Astrocyte of the cerebellum (primary cell): ENCODE results near the gene GPM6B.

ENCODE experiments used
- DNase-seq: peaks from one replicate; pipeline ENCODE4 v3.0.0-alpha.2; 2011; ENCODE audit warnings: low read depth
- H3K4me3 ChIP-seq: 2 replicates; pipeline ENCODE4 v1.5.1; 2011; ENCODE audit warnings: mild to moderate bottlenecking, low read depth, low read length, moderate library complexity
- CTCF ChIP-seq: IDR thresholded peaks from 2 replicates; pipeline ENCODE4 v1.5.1; 2012; ENCODE audit warnings: low read length, low read depth, moderate library complexity, mild to moderate bottlenecking; ENCODE audit errors: missing control alignments
- in situ Hi-C: cut with HindIII; loops from 2 replicates; pipeline ENCODE4 v1.10.0; 2017; ENCODE audit warnings: low sequenced_read_pairs

Gene GPM6B

GRCh38 chrX:13776387-13776786, 40.5 kb downstream of the GPM6B start:
- no peak for DNase-seq
- in situ Hi-C loops = no loop called here
- H3K4me3 ChIP-seq = no peak overlapping the region
- TF ChIP-seq CTCF = no peak

- no peak for DNase-seq
- TF ChIP-seq CTCF = no peak
- no peak overlapping the region for H3K4me3 ChIP-seq
- in situ Hi-C loops = no loop called here
Measured at GRCh38 chrX:13775837-13776236, 41.1 kb downstream of the GPM6B start.

- no peak for DNase-seq
- no peak overlapping the region for H3K4me3 ChIP-seq
- TF ChIP-seq CTCF = no peak
- in situ Hi-C loops = no loop called here
Measured at GRCh38 chrX:13774696-13775095, 42.2 kb downstream of the GPM6B start.

- no peak for DNase-seq
- TF ChIP-seq CTCF = no peak
- in situ Hi-C loops = no loop called here
- no peak overlapping the region for H3K4me3 ChIP-seq
Measured at GRCh38 chrX:13770013-13770535, 46.8 kb downstream of the GPM6B start.

- no peak for TF ChIP-seq CTCF
- no peak for DNase-seq
- no peak overlapping the region for H3K4me3 ChIP-seq
- in situ Hi-C loops = no loop called here
Measured at GRCh38 chrX:13768939-13769338, 48.0 kb downstream of the GPM6B start.

GRCh38 chrX:13764765-13765164, 52.1 kb downstream of the GPM6B start:
- no peak for DNase-seq
- peak; percentile 51 for TF ChIP-seq CTCF
- in situ Hi-C loops = no loop called here
- H3K4me3 ChIP-seq = no peak overlapping the region

GRCh38 chrX:13764281-13764680, 52.6 kb downstream of the GPM6B start:
- no peak for TF ChIP-seq CTCF
- in situ Hi-C loops = no loop called here
- DNase-seq = no peak
- no peak overlapping the region for H3K4me3 ChIP-seq
